Loucy (cell line): ENCODE results near the gene AK6.

Experiments used
- H2AFZ ChIP-seq: fragments of 200-600 bp; sonication (generic); 2 replicates; pipeline ENCODE4 v1.6.0; 2016; ENCODE audit warnings: antibody characterized with exemption, mild to moderate bottlenecking, low read length, moderate library complexity
- H3F3A ChIP-seq: fragments of 200-600 bp; 2 replicates; pipeline ENCODE4 v1.6.0; 2016; ENCODE audit warnings: antibody characterized with exemption, low read depth, mild to moderate bottlenecking
- H3K27me3 ChIP-seq: fragments of 200-600 bp; sonication (generic); 2 replicates; pipeline ENCODE4 v1.6.1; 2014; ENCODE audit warnings: low read length, mild to moderate bottlenecking; ENCODE audit not compliant: insufficient read depth, poor library complexity, severe bottlenecking
- H3K36me3 ChIP-seq: fragments of 200-600 bp; sonication (generic); 2 replicates; pipeline ENCODE4 v1.6.1; 2016; ENCODE audit warnings: low read length; ENCODE audit not compliant: insufficient read depth
- H3K4me1 ChIP-seq: fragments of 200-600 bp; sonication (generic); 2 replicates; pipeline ENCODE4 v1.5.1; 2014; ENCODE audit warnings: low read length, mild to moderate bottlenecking; ENCODE audit not compliant: insufficient read depth, poor library complexity, severe bottlenecking
- H3K4me2 ChIP-seq: fragments of 200-600 bp; sonication (generic); 2 replicates; pipeline ENCODE4 v1.6.0; 2014; ENCODE audit warnings: antibody characterized with exemption, low read length, low read depth, mild to moderate bottlenecking; ENCODE audit not compliant: poor library complexity, severe bottlenecking
- H3K4me3 ChIP-seq: fragments of 200-600 bp; sonication (generic); 2 replicates; pipeline ENCODE4 v1.5.1; 2014; ENCODE audit warnings: low read length, mild to moderate bottlenecking, mixed read lengths; ENCODE audit not compliant: poor library complexity, severe bottlenecking
- H3K79me2 ChIP-seq: fragments of 200-600 bp; sonication (generic); 2 replicates; pipeline ENCODE4 v1.6.1; 2014; ENCODE audit warnings: low read length; ENCODE audit not compliant: insufficient read depth
- H3K9ac ChIP-seq: fragments of 200-600 bp; sonication (generic); 2 replicates; pipeline ENCODE4 v1.6.0; 2014; ENCODE audit warnings: mild to moderate bottlenecking, low read depth, low read length, moderate library complexity; ENCODE audit not compliant: poor library complexity, severe bottlenecking
- H3K9me2 ChIP-seq: fragments of 200-600 bp; sonication (generic); replicated peaks from 2 replicates; pipeline ENCODE4 v1.6.1; 2016; ENCODE audit warnings: low read depth, low read length, mixed read lengths
- H3K9me3 ChIP-seq: fragments of 200-600 bp; sonication (generic); 2 replicates; pipeline ENCODE4 v1.6.1; 2014; ENCODE audit warnings: mild to moderate bottlenecking, antibody characterized with exemption, low read length, low read depth; ENCODE audit not compliant: insufficient read depth
- H4K20me1 ChIP-seq: fragments of 200-600 bp; sonication (generic); 2 replicates; pipeline ENCODE4 v1.6.0; 2014; ENCODE audit warnings: antibody characterized with exemption, low read length, mild to moderate bottlenecking; ENCODE audit not compliant: insufficient read depth, poor library complexity, severe bottlenecking
- EZH2phosphoT487 ChIP-seq: fragments of 200-600 bp; IDR thresholded peaks from 2 replicates; pipeline ENCODE4 v1.6.1; 2018; ENCODE audit warnings: antibody characterized with exemption, mild to moderate bottlenecking, moderate library complexity, borderline replicate concordance
- TF ChIP-seq, protein P1 (sequence below): fragments of 200-600 bp; sonication (generic); conservative IDR thresholded peaks from 2 replicates; pipeline ENCODE4 v1.5.1; 2014; ENCODE audit warnings: mild to moderate bottlenecking, antibody characterized with exemption, low read length

Gene AK6

GRCh38 chr5:69343083-69343482 lies 26.2 kb downstream of the AK6 start:
- H3K9ac ChIP-seq: no peak overlapping the region
- no peak overlapping the region for H3K4me2 ChIP-seq
- H3K9me2 ChIP-seq: no peaks in the 10 kb centered on the region
- H3K27me3 ChIP-seq: no peaks in the 10 kb centered on the region
- TF ChIP-seq EZH2phosphoT487: no peak
- TF ChIP-seq, protein P1, sequence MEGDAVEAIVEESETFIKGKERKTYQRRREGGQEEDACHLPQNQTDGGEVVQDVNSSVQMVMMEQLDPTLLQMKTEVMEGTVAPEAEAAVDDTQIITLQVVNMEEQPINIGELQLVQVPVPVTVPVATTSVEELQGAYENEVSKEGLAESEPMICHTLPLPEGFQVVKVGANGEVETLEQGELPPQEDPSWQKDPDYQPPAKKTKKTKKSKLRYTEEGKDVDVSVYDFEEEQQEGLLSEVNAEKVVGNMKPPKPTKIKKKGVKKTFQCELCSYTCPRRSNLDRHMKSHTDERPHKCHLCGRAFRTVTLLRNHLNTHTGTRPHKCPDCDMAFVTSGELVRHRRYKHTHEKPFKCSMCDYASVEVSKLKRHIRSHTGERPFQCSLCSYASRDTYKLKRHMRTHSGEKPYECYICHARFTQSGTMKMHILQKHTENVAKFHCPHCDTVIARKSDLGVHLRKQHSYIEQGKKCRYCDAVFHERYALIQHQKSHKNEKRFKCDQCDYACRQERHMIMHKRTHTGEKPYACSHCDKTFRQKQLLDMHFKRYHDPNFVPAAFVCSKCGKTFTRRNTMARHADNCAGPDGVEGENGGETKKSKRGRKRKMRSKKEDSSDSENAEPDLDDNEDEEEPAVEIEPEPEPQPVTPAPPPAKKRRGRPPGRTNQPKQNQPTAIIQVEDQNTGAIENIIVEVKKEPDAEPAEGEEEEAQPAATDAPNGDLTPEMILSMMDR: no peak
- H3K36me3 ChIP-seq: no peaks in the 10 kb centered on the region
- H3K4me3 ChIP-seq: no peak overlapping the region
- H3K4me1 ChIP-seq: no peaks in the 10 kb centered on the region
- H3F3A ChIP-seq: no peaks in the 10 kb centered on the region
- no peaks in the 10 kb centered on the region for H3K9me3 ChIP-seq
- no peaks in the 10 kb centered on the region for H4K20me1 ChIP-seq
- no peak overlapping the region for H2AFZ ChIP-seq
- H3K79me2 ChIP-seq: no peaks in the 10 kb centered on the region

- Histone ChIP-seq H3F3A (no peaks in the 10 kb centered on the region), H4K20me1 (no peaks in the 10 kb centered on the region), H3K9me2 (no peaks in the 10 kb centered on the region), H3K9ac (no peak overlapping the region), H3K4me3 (no peak overlapping the region), H3K36me3 (no peaks in the 10 kb centered on the region), H2AFZ (no peak overlapping the region), H3K27me3 (no peaks in the 10 kb centered on the region), H3K9me3 (no peaks in the 10 kb centered on the region), H3K4me1 (no peaks in the 10 kb centered on the region), H3K4me2 (no peak overlapping the region), H3K79me2 (no peaks in the 10 kb centered on the region)
- no peak for TF ChIP-seq EZH2phosphoT487
- TF ChIP-seq, protein P1: no peak
Observed at GRCh38 chr5:69341520-69342161, 27.7 kb downstream of the AK6 start.

DNA sequence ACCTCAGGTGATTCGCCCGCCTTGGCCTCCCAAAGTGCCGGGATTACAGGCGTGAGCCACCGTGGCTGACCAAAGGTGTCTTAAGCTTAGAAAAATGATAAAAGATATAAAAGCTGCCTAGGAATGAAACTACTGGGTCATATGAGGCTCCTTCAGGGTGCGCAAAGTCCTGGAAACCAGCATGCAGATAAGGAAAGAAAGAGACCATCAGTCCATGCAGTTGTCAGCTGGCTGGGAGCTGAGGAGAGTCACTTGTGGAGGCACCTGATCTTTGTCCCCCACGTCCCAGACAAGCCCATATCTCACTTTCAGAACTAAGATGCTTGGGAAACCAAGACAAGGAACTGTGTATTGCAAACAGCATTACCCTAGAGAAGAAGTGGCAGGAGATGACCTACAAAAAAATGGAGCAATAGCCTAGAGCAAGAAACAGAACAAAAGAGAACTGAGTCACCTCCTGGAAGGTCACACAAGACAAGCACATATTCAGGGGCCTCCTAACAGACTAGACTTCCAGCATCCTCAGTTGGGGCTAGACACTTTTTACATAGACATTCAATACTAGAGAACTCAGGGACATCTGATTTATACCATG lies 33.9 kb downstream of the AK6 start:
- Histone ChIP-seq H3K4me1 (peaks cover 11% of the 10 kb centered on the region), H3K4me3 (no peak overlapping the region), H3K27me3 (no peaks in the 10 kb centered on the region), H3K9ac (no peak overlapping the region), H3K36me3 (no peaks in the 10 kb centered on the region), H3K79me2 (no peaks in the 10 kb centered on the region), H2AFZ (no peak overlapping the region), H3F3A (no peaks in the 10 kb centered on the region), H4K20me1 (no peaks in the 10 kb centered on the region), H3K9me2 (no peaks in the 10 kb centered on the region), H3K4me2 (no peak overlapping the region), H3K9me3 (no peaks in the 10 kb centered on the region)
- TF ChIP-seq, protein P1: no peak
- no peak for TF ChIP-seq EZH2phosphoT487
